Activated CD8-positive, alpha-beta memory T cell treated with anti-CD3 and anti-CD28 coated beads for 36 hours (primary cell): ENCODE data around the gene MINDY3. TPM values are rescaled to one million over a fixed set of nuclear protein-coding genes. Genes with fewer than 3 reads are reported as not detected.

ENCODE experiments used
- CTCF ChIA-PET: fragments of 350-600 bp; sonication (Branson Sonifier 250); formaldehyde crosslinking; loops from one replicate; lab custom pipeline; 2021; ENCODE audit warnings: antibody characterized with exemption; lab: Charles Lee
- POLR2A ChIA-PET: fragments of 350-600 bp; sonication (Branson Sonifier 250); formaldehyde crosslinking; loops from one replicate; lab custom pipeline; 2021; ENCODE audit warnings: antibody characterized with exemption; lab: Charles Lee
- total RNA-seq, 2 experiments: library from RNA; stranded (reverse); gene quantifications; one replicate each; pipeline ENCODE4 v1.2.3, GENCODE V29; 2021

The MINDY3 gene
- total RNA-seq, 2 experiments from 2014 or later, result 20.7 to 22.9 TPM

GRCh38 chr10:15747632-15748031 lies 112.7 kb downstream of the MINDY3 start:
- ChIA-PET POLR2A (no interaction called here), CTCF (no interaction called here)

GRCh38 chr10:15745751-15746150 lies 114.6 kb downstream of the MINDY3 start:
- CTCF ChIA-PET, result no interaction called here
- POLR2A ChIA-PET, result no interaction called here

GRCh38 chr10:15744217-15744865 lies 116.0 kb downstream of the MINDY3 start:
- ChIA-PET CTCF (no interaction called here), POLR2A (no interaction called here)

- ChIA-PET POLR2A (no interaction called here), CTCF (no interaction called here)
Measured at GRCh38 chr10:15743443-15743842, 116.9 kb downstream of the MINDY3 start.

- CTCF ChIA-PET, result no interaction called here
Measured at GRCh38 chr10:15742836-15743235, 117.5 kb downstream of the MINDY3 start.

GRCh38 chr10:15742102-15742501 lies 118.2 kb downstream of the MINDY3 start:
- POLR2A ChIA-PET, result no interaction called here
- CTCF ChIA-PET, result no interaction called here

More at GRCh38 chr10:15742836-15743235, 117.5 kb downstream of the MINDY3 start:
- POLR2A ChIA-PET, result no interaction called here

- ChIA-PET POLR2A (no interaction called here), CTCF (no interaction called here)
Measured at GRCh38 chr10:15741581-15741980, 118.7 kb downstream of the MINDY3 start.

- POLR2A ChIA-PET, result no interaction called here
- CTCF ChIA-PET, result no interaction called here
Measured at GRCh38 chr10:15740261-15740660, 120.0 kb downstream of the MINDY3 start.

- POLR2A ChIA-PET, result no interaction called here
- CTCF ChIA-PET, result interaction anchor here (0.7 kb wide), 2 partner anchors 105 to 320 kb away, joined by 3 to 4 read pairs; no protein-coding TSS in a partner anchor
Measured at GRCh38 chr10:15739254-15739970, 120.9 kb downstream of the MINDY3 start.

- ChIA-PET POLR2A (no interaction called here), CTCF (no interaction called here)
Measured at GRCh38 chr10:15738270-15738925, 121.9 kb downstream of the MINDY3 start.

- POLR2A ChIA-PET, result no interaction called here
- CTCF ChIA-PET, result no interaction called here
Measured at GRCh38 chr10:15737656-15738055, 122.7 kb downstream of the MINDY3 start.

- ChIA-PET POLR2A (no interaction called here), CTCF (no interaction called here)
Measured at GRCh38 chr10:15735763-15736162, 124.5 kb downstream of the MINDY3 start.

GRCh38 chr10:15730341-15730740 lies 130.0 kb downstream of the MINDY3 start:
- ChIA-PET POLR2A (no interaction called here), CTCF (no interaction called here)

- ChIA-PET CTCF (no interaction called here), POLR2A (no interaction called here)
Measured at GRCh38 chr10:15729890-15730289, 130.4 kb downstream of the MINDY3 start.

Other genes with a start within 250 kb of the MINDY3 start
- not detected for gene ITGA8, start 140.6 kb downstream of the MINDY3 start, total RNA-seq